Natural killer cell (primary cell): Measurements from ENCODE around the gene CRB2. TPM values are rescaled to one million over a fixed set of nuclear protein-coding genes. Genes with fewer than 3 reads are reported as not detected.

Experiments
- ATAC-seq, 3 donors: fragments of 150-1000 bp in 2 of 3; fragments of 200-7000 bp in 1 of 3; cut with Tn5 transposase; 1 replicate in 1 of 3; 2 replicates in 2 of 3; pipeline ENCODE4 v1.10.0; 2021; ENCODE audit warnings: mild to moderate bottlenecking in 2 of 3, moderate library complexity in 2 of 3
- DNase-seq, 2 donors: peaks; one replicate each; pipeline versions ENCODE4 v3.0.0 to v3.0.0-alpha.2; 2013 to 2021; ENCODE audit warnings: mixed read lengths in 1 of 2
- H3K27ac ChIP-seq: one replicate; pipeline ENCODE4 v1.5.1; 2013; ENCODE audit warnings: mild to moderate bottlenecking, low read length
- H3K27me3 ChIP-seq: one replicate; pipeline ENCODE4 v1.6.1; 2013; ENCODE audit warnings: low read length; ENCODE audit not compliant: control insufficient read depth, insufficient read depth
- H3K36me3 ChIP-seq: one replicate; pipeline ENCODE4 v1.6.1; 2013; ENCODE audit warnings: low read length; ENCODE audit not compliant: control insufficient read depth, insufficient read depth
- H3K4me1 ChIP-seq: one replicate; pipeline ENCODE4 v1.6.1; 2013; ENCODE audit warnings: low read length; ENCODE audit not compliant: control insufficient read depth, insufficient read depth
- H3K4me3 ChIP-seq: one replicate; pipeline ENCODE4 v1.5.1; 2013; ENCODE audit warnings: low read length
- H3K9me3 ChIP-seq: one replicate; pipeline ENCODE4 v1.6.1; 2013; ENCODE audit warnings: low read length; ENCODE audit not compliant: control insufficient read depth, insufficient read depth
- H3K27ac Mint-ChIP-seq, 2 donors: one replicate each; pipeline ENCODE4 v1.8.0; 2022; ENCODE audit warnings: mild to moderate bottlenecking in 2 of 2, mixed read lengths in 2 of 2, moderate library complexity in 1 of 2
- H3K27me3 Mint-ChIP-seq, 2 donors: one replicate each; pipeline ENCODE4 v1.8.0; 2022; ENCODE audit warnings: low read depth in 2 of 2, mixed read lengths in 2 of 2
- H3K36me3 Mint-ChIP-seq: one replicate; pipeline ENCODE4 v1.8.0; 2022; ENCODE audit warnings: mixed read lengths
- H3K4me1 Mint-ChIP-seq, 2 donors: one replicate each; pipeline ENCODE4 v1.8.0; 2022; ENCODE audit warnings: mixed read lengths in 2 of 2
- H3K4me3 Mint-ChIP-seq: one replicate; pipeline ENCODE4 v1.8.0; 2022; ENCODE audit warnings: mild to moderate bottlenecking, moderate library complexity, mixed read lengths
- H3K9me3 Mint-ChIP-seq, 2 donors: one replicate each; pipeline ENCODE4 v1.8.0; 2022; ENCODE audit warnings: mixed read lengths in 2 of 2
- WGBS: methylation state at CpG from one replicate; pipeline ENCODE4 v1.1.7; 2013; ENCODE audit warnings: missing lambda C conversion rate; ENCODE audit not compliant: insufficient coverage; 5-methylcytosine and 5-hydroxymethylcytosine counted together
- intact Hi-C: fragments of 100-400 bp; cut with micrococcal nuclease; formaldehyde crosslinking; loops from one replicate; pipeline ENCODE4 v1.14.2; 2022
- total RNA-seq, 4 donors: library from RNA; stranded (reverse); fragments of 120-200 nt in 1 of 4; gene quantifications; one replicate each; pipeline versions ENCODE4 v1.2.3 to v1.2.4, GENCODE V29; 2013 to 2022
- TF ChIP-seq, protein P1 (sequence below): fragments of 200-600 bp; IDR thresholded peaks from one replicate; pipeline ENCODE4 v1.8.0; 2022; ENCODE audit warnings: antibody characterized with exemption

Gene CRB2
- total RNA-seq, 3 donors from 2014 or later (not counting 1 experiment from before 2014, with no cell fraction given): not detected

DNA sequence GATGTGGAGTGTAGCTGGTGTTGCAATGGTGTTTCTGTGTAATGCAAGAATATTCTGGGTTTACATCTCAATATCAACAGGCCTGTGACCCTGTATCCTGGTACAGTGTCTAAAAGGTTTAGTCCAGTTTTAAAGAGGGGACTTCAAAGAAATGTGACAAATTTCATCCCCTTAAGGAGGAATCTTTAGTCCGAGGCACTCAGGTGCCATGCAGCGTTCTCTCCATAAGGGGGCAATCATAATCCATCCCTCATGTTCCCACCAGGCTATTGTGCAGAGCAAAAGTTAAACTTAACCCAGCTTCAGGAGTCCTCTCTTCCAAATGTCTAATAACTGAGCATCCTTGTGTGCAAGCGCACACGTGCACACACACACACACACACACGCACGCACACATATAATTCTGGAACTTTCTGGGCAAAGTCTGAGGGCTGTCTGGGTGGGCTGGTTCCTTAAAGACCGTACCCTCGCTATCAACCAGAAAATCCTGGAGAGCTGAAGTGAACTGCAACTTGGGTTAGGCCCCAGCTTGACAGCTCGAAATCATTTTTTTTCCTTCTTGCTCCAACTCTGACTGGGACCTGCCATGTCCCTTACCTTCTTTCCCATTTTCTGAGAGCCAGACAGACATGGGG lies 46.0 kb downstream of the CRB2 start:
- Mint-ChIP-seq H3K9me3 (no peaks in the 10 kb centered on the region), H3K4me3 (no peak overlapping the region), H3K27ac (no peak overlapping the region), H3K27me3 (no peaks in the 10 kb centered on the region), H3K4me1 (peaks cover 0 to 5% of the 10 kb centered on the region in 2 donors), H3K36me3 (no peaks in the 10 kb centered on the region)
- no peaks in the 10 kb centered on the region for H3K4me1 ChIP-seq
- ATAC-seq: no peak
- intact Hi-C loops: loop anchor here (5.0 kb wide), 1 partner anchor 640 kb away; no protein-coding TSS in a partner anchor
- H3K27ac ChIP-seq: no peak overlapping the region
- DNase-seq: peak in 1 of 2 donors; percentile 21
- no peaks in the 10 kb centered on the region for H3K36me3 ChIP-seq
- H3K4me3 ChIP-seq: no peak overlapping the region
- no peaks in the 10 kb centered on the region for H3K27me3 ChIP-seq
- H3K9me3 ChIP-seq: no peaks in the 10 kb centered on the region
- WGBS: 85% methylated on average over 9 of the region's 9 CpGs
- TF ChIP-seq, protein P1, sequence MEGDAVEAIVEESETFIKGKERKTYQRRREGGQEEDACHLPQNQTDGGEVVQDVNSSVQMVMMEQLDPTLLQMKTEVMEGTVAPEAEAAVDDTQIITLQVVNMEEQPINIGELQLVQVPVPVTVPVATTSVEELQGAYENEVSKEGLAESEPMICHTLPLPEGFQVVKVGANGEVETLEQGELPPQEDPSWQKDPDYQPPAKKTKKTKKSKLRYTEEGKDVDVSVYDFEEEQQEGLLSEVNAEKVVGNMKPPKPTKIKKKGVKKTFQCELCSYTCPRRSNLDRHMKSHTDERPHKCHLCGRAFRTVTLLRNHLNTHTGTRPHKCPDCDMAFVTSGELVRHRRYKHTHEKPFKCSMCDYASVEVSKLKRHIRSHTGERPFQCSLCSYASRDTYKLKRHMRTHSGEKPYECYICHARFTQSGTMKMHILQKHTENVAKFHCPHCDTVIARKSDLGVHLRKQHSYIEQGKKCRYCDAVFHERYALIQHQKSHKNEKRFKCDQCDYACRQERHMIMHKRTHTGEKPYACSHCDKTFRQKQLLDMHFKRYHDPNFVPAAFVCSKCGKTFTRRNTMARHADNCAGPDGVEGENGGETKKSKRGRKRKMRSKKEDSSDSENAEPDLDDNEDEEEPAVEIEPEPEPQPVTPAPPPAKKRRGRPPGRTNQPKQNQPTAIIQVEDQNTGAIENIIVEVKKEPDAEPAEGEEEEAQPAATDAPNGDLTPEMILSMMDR: no peak

DNA sequence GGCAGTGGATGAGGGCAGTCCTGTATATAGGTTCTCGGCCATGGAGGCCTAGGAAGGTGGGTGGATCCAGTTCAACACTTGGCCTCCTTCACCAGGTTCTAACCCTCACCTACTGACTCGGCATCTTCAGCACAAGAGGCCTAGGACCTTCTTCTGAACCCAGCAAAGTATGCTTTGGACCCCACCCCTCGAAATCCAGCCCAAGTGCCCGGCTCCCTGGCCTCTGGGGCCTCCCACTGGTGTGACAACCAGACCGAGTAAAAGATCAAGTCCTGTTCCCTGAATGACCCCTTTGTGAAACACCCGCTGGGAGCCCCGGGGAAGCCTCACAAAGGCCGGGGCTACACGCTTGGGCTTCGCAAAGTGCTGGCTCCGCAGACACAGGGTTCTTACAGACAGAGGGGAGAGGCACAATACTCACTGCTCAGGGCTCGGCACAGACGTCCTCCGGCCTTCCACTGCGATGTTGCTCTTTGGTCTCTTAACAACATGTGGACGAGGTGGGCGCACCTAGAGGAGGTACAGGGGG lies 47.0 kb downstream of the CRB2 start:
- H3K36me3 Mint-ChIP-seq: no peaks in the 10 kb centered on the region

DNA sequence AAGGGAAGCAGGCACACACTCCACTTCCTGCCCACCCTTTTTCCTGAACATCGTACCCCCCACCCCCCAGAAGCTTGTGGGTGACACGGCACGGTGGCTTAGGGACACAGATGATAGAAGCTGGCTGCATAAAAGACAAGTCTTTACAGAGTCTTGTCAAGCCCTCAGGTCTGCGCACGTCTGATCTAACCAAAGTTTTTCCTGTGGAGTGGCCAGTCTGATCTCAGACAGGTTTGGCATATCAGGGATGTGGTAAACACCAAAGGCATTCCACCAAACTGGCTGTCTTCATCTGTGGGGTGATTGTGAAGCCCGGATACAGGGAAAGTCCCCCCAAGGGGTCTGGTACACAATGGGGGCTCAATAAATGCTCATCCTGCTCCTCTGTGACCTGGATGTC lies 50.0 kb downstream of the CRB2 start:
- ATAC-seq (no peak), DNase-seq (no peak)
- Mint-ChIP-seq H3K27ac (no peak overlapping the region), H3K36me3 (no peaks in the 10 kb centered on the region), H3K27me3 (no peaks in the 10 kb centered on the region), H3K9me3 (no peaks in the 10 kb centered on the region), H3K4me3 (no peak overlapping the region), H3K4me1 (peaks cover 0 to 5% of the 10 kb centered on the region in 2 donors)
- Histone ChIP-seq H3K9me3 (no peaks in the 10 kb centered on the region), H3K4me3 (no peak overlapping the region), H3K27ac (no peak overlapping the region), H3K27me3 (no peaks in the 10 kb centered on the region), H3K36me3 (no peaks in the 10 kb centered on the region), H3K4me1 (no peaks in the 10 kb centered on the region)
- TF ChIP-seq, protein P1: no peak
- intact Hi-C loops: no loop called here
- WGBS: 69% methylated on average over 6 of the region's 6 CpGs

More for the DNA sequence above, 47.0 kb downstream of the CRB2 start:
- H3K4me1 ChIP-seq: no peaks in the 10 kb centered on the region
- ATAC-seq (no peak), DNase-seq (no peak)
- no peak overlapping the region for H3K4me3 Mint-ChIP-seq
- H3K27me3 Mint-ChIP-seq: no peaks in the 10 kb centered on the region
- no peak overlapping the region for H3K27ac Mint-ChIP-seq
- TF ChIP-seq, protein P1: no peak
- H3K4me3 ChIP-seq: no peak overlapping the region
- intact Hi-C loops: loop anchor here (5.0 kb wide), 1 partner anchor 639 kb away; no protein-coding TSS in a partner anchor
- no peaks in the 10 kb centered on the region for H3K36me3 ChIP-seq
- no peaks in the 10 kb centered on the region for H3K9me3 Mint-ChIP-seq
- H3K4me1 Mint-ChIP-seq: peaks cover 0 to 5% of the 10 kb centered on the region in 2 donors
- 96% methylated on average over 17 of the region's 17 CpGs for WGBS
- no peaks in the 10 kb centered on the region for H3K27me3 ChIP-seq
- no peak overlapping the region for H3K27ac ChIP-seq
- no peaks in the 10 kb centered on the region for H3K9me3 ChIP-seq
